ENCODE data around the gene GRAP2.

- TF ChIP-seq CTCF (IDR thresholded peaks at IDR 0.05) (no peak), POLR2AphosphoS5 (IDR thresholded peaks at IDR 0.05) (no peak), POLR2A (IDR thresholded peaks at IDR 0.05) (no peak)
Observed at GRCh38 chr22:40004836-40005235, 104.0 kb downstream of the GRAP2 start.
